MM.1S (cell line): ENCODE results near the gene ILK.

Experiments used
- DNase-seq: peaks from one replicate; pipeline ENCODE4 v3.0.0-alpha.2; 2015
- H2AFZ ChIP-seq: fragments of 300-600 bp; sonication (generic); 2 replicates; pipeline ENCODE4 v1.6.0; 2016; ENCODE audit warnings: antibody characterized with exemption, low read length
- H3F3A ChIP-seq: fragments of 300-600 bp; sonication (generic); 2 replicates; pipeline ENCODE4 v1.6.1; 2016; ENCODE audit warnings: mild to moderate bottlenecking, antibody characterized with exemption, low read length, moderate library complexity, mixed read lengths; ENCODE audit not compliant: insufficient read depth
- H3K27ac ChIP-seq: fragments of 300-600 bp; sonication (generic); 2 replicates; pipeline ENCODE4 v1.5.1; 2016; ENCODE audit warnings: mild to moderate bottlenecking, low read length
- H3K27me3 ChIP-seq: fragments of 300-600 bp; sonication (generic); replicated peaks from 2 replicates; pipeline ENCODE4 v1.6.0; 2016; ENCODE audit warnings: low read length; ENCODE audit not compliant: insufficient read depth
- H3K36me3 ChIP-seq: fragments of 300-600 bp; sonication (generic); replicated peaks from 2 replicates; pipeline ENCODE4 v1.6.1; 2016; ENCODE audit warnings: mild to moderate bottlenecking, low read length, mixed read lengths; ENCODE audit not compliant: insufficient read depth
- H3K4me1 ChIP-seq: fragments of 300-600 bp; sonication (generic); 2 replicates; pipeline ENCODE4 v1.6.1; 2016; ENCODE audit warnings: low read length, mixed read lengths
- H3K4me2 ChIP-seq: fragments of 300-600 bp; sonication (generic); 2 replicates; pipeline ENCODE4 v1.6.0; 2016; ENCODE audit warnings: low read depth, low read length
- H3K4me3 ChIP-seq: fragments of 300-600 bp; sonication (generic); 2 replicates; pipeline ENCODE4 v1.5.1; 2016; ENCODE audit warnings: low read length, mixed read lengths
- H3K79me2 ChIP-seq: fragments of 300-600 bp; sonication (generic); 2 replicates; pipeline ENCODE4 v1.6.1; 2016; ENCODE audit warnings: mixed run types, low read length, mixed read lengths
- H3K9ac ChIP-seq: fragments of 300-600 bp; sonication (generic); 2 replicates; pipeline ENCODE4 v1.6.1; 2016; ENCODE audit warnings: low read length, mixed read lengths
- H3K9me2 ChIP-seq: fragments of 300-600 bp; sonication (generic); replicated peaks from 2 replicates; pipeline ENCODE4 v1.6.1; 2016; ENCODE audit warnings: mild to moderate bottlenecking, low read length, mixed read lengths; ENCODE audit not compliant: insufficient read depth
- H3K9me3 ChIP-seq: fragments of 300-600 bp; sonication (generic); replicated peaks from 2 replicates; pipeline ENCODE4 v1.6.1; 2016; ENCODE audit warnings: mild to moderate bottlenecking, low read length, mixed read lengths; ENCODE audit not compliant: insufficient read depth
- H4K20me1 ChIP-seq: fragments of 300-600 bp; sonication (generic); 2 replicates; pipeline ENCODE4 v1.6.1; 2016; ENCODE audit warnings: mild to moderate bottlenecking, low read length, moderate library complexity, mixed read lengths; ENCODE audit not compliant: insufficient read depth
- EZH2 ChIP-seq: fragments of 300-600 bp; sonication (generic); optimal IDR thresholded peaks from 2 replicates; pipeline ENCODE3; 2017; ENCODE audit warnings: low read depth, mild to moderate bottlenecking, antibody characterized with exemption, low read length, mixed read lengths
- EZH2phosphoT487 ChIP-seq: fragments of 300-600 bp; sonication (generic); IDR thresholded peaks from 2 replicates; pipeline ENCODE4 v1.6.1; 2018; ENCODE audit warnings: antibody characterized with exemption, low read length
- TF ChIP-seq, protein P1 (sequence below): fragments of 300-600 bp; sonication (generic); IDR thresholded peaks from 2 replicates; pipeline ENCODE4 v1.5.1; 2016; ENCODE audit warnings: antibody characterized with exemption, low read length, mixed read lengths

ILK gene

DNA sequence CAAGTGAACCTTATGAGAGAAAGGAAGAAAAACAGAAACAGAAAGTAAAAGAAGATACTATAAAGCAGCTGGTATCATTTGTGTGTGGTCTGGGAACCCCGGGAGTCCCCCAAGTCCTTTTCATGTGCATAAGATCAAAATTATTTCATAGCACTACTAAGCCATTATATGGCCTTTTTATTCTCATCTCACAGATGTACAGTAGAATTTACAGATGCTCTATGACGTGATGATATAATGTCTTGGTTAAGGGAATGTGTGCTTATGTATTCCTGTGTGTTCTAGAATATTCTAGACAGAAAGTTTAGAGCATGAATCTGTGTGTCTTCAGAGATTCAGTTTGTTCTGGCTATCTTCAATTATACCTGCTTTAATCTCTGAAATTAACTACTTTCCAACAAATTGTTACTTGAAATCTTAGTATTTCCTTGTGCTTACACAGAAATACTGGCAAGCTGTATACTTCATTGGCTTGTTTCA lies 24.2 kb downstream of the ILK start:
- peak; percentile 57 for DNase-seq
- TF ChIP-seq EZH2phosphoT487, result no peak
- TF ChIP-seq EZH2, result no peak
- TF ChIP-seq, protein P1, sequence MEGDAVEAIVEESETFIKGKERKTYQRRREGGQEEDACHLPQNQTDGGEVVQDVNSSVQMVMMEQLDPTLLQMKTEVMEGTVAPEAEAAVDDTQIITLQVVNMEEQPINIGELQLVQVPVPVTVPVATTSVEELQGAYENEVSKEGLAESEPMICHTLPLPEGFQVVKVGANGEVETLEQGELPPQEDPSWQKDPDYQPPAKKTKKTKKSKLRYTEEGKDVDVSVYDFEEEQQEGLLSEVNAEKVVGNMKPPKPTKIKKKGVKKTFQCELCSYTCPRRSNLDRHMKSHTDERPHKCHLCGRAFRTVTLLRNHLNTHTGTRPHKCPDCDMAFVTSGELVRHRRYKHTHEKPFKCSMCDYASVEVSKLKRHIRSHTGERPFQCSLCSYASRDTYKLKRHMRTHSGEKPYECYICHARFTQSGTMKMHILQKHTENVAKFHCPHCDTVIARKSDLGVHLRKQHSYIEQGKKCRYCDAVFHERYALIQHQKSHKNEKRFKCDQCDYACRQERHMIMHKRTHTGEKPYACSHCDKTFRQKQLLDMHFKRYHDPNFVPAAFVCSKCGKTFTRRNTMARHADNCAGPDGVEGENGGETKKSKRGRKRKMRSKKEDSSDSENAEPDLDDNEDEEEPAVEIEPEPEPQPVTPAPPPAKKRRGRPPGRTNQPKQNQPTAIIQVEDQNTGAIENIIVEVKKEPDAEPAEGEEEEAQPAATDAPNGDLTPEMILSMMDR, result no peak
- Histone ChIP-seq H3K36me3 (no peaks in the 10 kb centered on the region), H3K4me2 (peak overlapping the region; percentile 44), H2AFZ (peak overlapping the region; percentile 47), H3F3A (no peaks in the 10 kb centered on the region), H3K9me2 (no peaks in the 10 kb centered on the region), H3K4me3 (peak overlapping the region; percentile 17; the same call in 1 of the 2 replicates), H3K27me3 (no peaks in the 10 kb centered on the region), H3K9ac (no peak overlapping the region), H3K79me2 (no peaks in the 10 kb centered on the region), H3K4me1 (peaks cover 6% of the 10 kb centered on the region), H3K27ac (no peak overlapping the region), H3K9me3 (no peaks in the 10 kb centered on the region), H4K20me1 (no peaks in the 10 kb centered on the region)

DNA sequence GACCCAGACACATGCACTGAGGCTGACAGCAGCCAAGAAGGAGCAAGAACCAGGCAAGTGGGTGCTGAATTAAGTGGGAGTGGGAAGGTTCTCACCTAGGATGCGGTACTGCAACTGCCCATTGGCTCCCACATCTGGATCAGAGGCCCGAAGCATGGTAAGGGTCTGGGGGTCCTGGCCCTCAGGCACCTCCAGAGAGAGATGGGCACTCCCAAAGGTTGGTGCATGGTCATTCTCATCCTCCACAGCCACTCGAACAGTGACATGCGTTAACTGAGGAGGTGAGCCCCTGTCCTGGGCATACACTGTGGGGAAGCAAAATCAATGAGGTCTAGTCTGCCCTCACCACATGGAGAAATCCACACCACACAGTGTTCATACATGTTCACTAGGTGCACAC lies 25.0 kb downstream of the ILK start:
- no peak overlapping the region for H3K4me2 ChIP-seq
- H3K9me3 ChIP-seq, result no peaks in the 10 kb centered on the region
- TF ChIP-seq, protein P1, result no peak
- TF ChIP-seq EZH2phosphoT487 (no peak), EZH2 (no peak)
- no peak overlapping the region for H2AFZ ChIP-seq
- no peak overlapping the region for H3K27ac ChIP-seq
- H3K4me1 ChIP-seq, result peaks cover 6% of the 10 kb centered on the region
- no peaks in the 10 kb centered on the region for H3K9me2 ChIP-seq
- no peaks in the 10 kb centered on the region for H3K36me3 ChIP-seq
- no peaks in the 10 kb centered on the region for H3K27me3 ChIP-seq
- H3K79me2 ChIP-seq, result no peaks in the 10 kb centered on the region
- H3K4me3 ChIP-seq, result no peak overlapping the region
- no peak overlapping the region for H3K9ac ChIP-seq
- no peak for DNase-seq
- H4K20me1 ChIP-seq, result no peaks in the 10 kb centered on the region
- H3F3A ChIP-seq, result no peaks in the 10 kb centered on the region

DNA sequence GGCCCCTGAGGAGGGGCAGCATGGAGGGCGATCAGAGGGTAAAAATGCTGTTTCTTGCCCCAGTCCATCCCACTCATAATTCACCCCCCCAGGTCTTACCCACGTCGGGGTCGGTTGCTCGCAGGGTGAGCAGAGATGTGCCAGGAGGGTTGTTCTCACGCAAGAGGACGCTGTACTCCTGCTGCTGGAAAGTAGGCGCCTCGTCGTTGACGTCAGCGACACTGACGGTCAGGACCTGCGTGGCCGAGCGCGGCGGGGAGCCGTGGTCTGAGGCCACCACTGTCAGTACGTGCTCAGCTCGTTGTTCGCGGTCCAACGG lies 26.0 kb downstream of the ILK start:
- Histone ChIP-seq H3K36me3 (no peaks in the 10 kb centered on the region), H3K4me1 (peaks cover 6% of the 10 kb centered on the region), H3K79me2 (no peaks in the 10 kb centered on the region), H3K27ac (no peak overlapping the region), H4K20me1 (no peaks in the 10 kb centered on the region), H2AFZ (no peak overlapping the region), H3F3A (no peaks in the 10 kb centered on the region), H3K4me3 (no peak overlapping the region), H3K4me2 (no peak overlapping the region), H3K27me3 (no peaks in the 10 kb centered on the region), H3K9me2 (no peaks in the 10 kb centered on the region), H3K9ac (no peak overlapping the region), H3K9me3 (no peaks in the 10 kb centered on the region)
- DNase-seq, result no peak
- no peak for TF ChIP-seq EZH2phosphoT487
- TF ChIP-seq EZH2, result no peak
- TF ChIP-seq, protein P1, result no peak
